Psoas muscle (tissue), 8 donors: ENCODE data around the gene ARHGEF17. TPM values are rescaled to one million over a fixed set of nuclear protein-coding genes. Genes with fewer than 3 reads are reported as not detected.
A peak's percentile ranks its signal among the peaks of the same experiment; 100 is the strongest.

Source experiments
- ATAC-seq, 4 donors: fragments of 200-7000 bp; cut with Tn5 transposase; one replicate each; pipeline ENCODE4 v1.9.1; 2020; ENCODE audit warnings: moderate library complexity in 3 of 4, mild to moderate bottlenecking in 2 of 4
- DNase-seq, 2 donors: peaks; one replicate each; pipeline ENCODE4 v3.0.0-alpha.2; 2020
- H3K27ac ChIP-seq: fragments of 200-600 bp; one replicate; pipeline ENCODE4 v1.8.0; 2022
- H3K27me3 ChIP-seq, 3 donors: fragments of 200-600 bp in 1 of 3; one replicate each; pipeline versions ENCODE4 v1.6.1 to v1.8.0; 2013 to 2022; ENCODE audit warnings: low read length in 2 of 3, mild to moderate bottlenecking in 2 of 3, moderate library complexity in 1 of 3; ENCODE audit not compliant: insufficient read depth in 3 of 3
- H3K36me3 ChIP-seq, 2 donors: fragments of 200-600 bp in 1 of 2; one replicate each; pipeline versions ENCODE4 v1.6.1 to v1.8.0; 2013 to 2022; ENCODE audit warnings: low read depth in 1 of 2, mild to moderate bottlenecking in 1 of 2, moderate library complexity in 1 of 2; ENCODE audit not compliant: insufficient read depth in 1 of 2
- H3K4me1 ChIP-seq: fragments of 200-600 bp; one replicate; pipeline ENCODE4 v1.8.0; 2022
- H3K4me3 ChIP-seq: fragments of 200-600 bp; one replicate; pipeline ENCODE4 v1.8.0; 2022; ENCODE audit warnings: mild to moderate bottlenecking
- H3K9me3 ChIP-seq: fragments of 200-600 bp; one replicate; pipeline ENCODE4 v1.8.0; 2022
- CTCF ChIP-seq: fragments of 200-600 bp; IDR thresholded peaks from one replicate; pipeline ENCODE4 v1.8.0; 2022; ENCODE audit warnings: antibody characterized with exemption
- WGBS, 3 donors: extraction: QIAGEN DNeasy Blood & Tissue Kit; methylation state at CpG; one replicate each; pipeline versions ENCODE4 v1.1.6 to v1.1.7; 2013; 5-methylcytosine and 5-hydroxymethylcytosine counted together
- intact Hi-C, 2 donors: fragments of 100-400 bp; cut with DNase I; formaldehyde crosslinking; loops; one replicate each; pipeline versions ENCODE4 v1.11.0 to v1.14.2; 2022
- polyA plus RNA-seq, 3 donors: library from polyadenylated mRNA; stranded (reverse); fragments of 200-250 nt; gene quantifications; one replicate each; pipeline ENCODE4 v1.2.3, GENCODE V29; 2013
- total RNA-seq, 4 donors: library from RNA; stranded (reverse); fragmentation: NEBNext Ultra II Directional in 2 of 4; extraction: Animal tissue kit (Norgen Biotek cat#: 25700) in 2 of 4; gene quantifications; one replicate each; pipeline versions ENCODE4 v1.2.1 to v1.2.4, GENCODE V29; 2021 to 2023
- donor health status: healthy with polysubstance abuse.
- donor health status: DM: no; HTN: no; CAD: no; lungs with moderate emphysema.
- donor health status: Bipolar disorder and iron deficiency.
- donor health status: healthy.
- donor health status: DM: yes; HTN: yes; CAD: no.
- donor health status: DM: no; HTN: no; CAD: no.
- donor health status: DM: no; HTN: no; CAD: no.
- donor health status: DM: yes; HTN: yes; CAD: no.

The ARHGEF17 gene
- total and polyA plus RNA-seq, 7 donors = 5.7 to 38.4 (median 10.8) TPM

- H3K36me3 ChIP-seq = no peaks in the 10 kb centered on the region
- ATAC-seq (peak; percentile 42 to 80 (median 72)), DNase-seq (peak; percentile 91)
- H3K4me1 ChIP-seq = peaks cover 16% of the 10 kb centered on the region
- H3K27me3 ChIP-seq = peaks cover 0 to 5% (median 4%) of the 10 kb centered on the region in 3 donors
- peak overlapping the region; percentile 82 for H3K27ac ChIP-seq
- intact Hi-C loops = no loop called here
- H3K4me3 ChIP-seq = peak overlapping the region; percentile 80
- 14 to 25% (median 20%) methylated on average over 46 to 78 of the region's 78 CpGs for WGBS, 3 donors
- H3K9me3 ChIP-seq = no peaks in the 10 kb centered on the region
- TF ChIP-seq CTCF = no peak
Observed at GRCh38 chr11:73308961-73309919, 1.2 kb downstream of the ARHGEF17 start.

GRCh38 chr11:73310076-73310475 is 2.0 kb downstream of the ARHGEF17 start:
- Histone ChIP-seq H3K9me3 (no peaks in the 10 kb centered on the region), H3K27ac (peak overlapping the region; percentile 30), H3K27me3 (peaks cover 0 to 5% (median 4%) of the 10 kb centered on the region in 3 donors), H3K4me1 (peaks cover 16% of the 10 kb centered on the region), H3K4me3 (peak overlapping the region; percentile 80), H3K36me3 (no peaks in the 10 kb centered on the region)
- no peak for TF ChIP-seq CTCF
- intact Hi-C loops = no loop called here
- ATAC-seq (no peak), DNase-seq (peak in 1 of 2 donors; percentile 53)
- 82 to 87% (median 86%) methylated on average over 16 of the region's 16 CpGs for WGBS, 3 donors

- no peaks in the 10 kb centered on the region for H3K9me3 ChIP-seq
- peaks cover 16% of the 10 kb centered on the region for H3K4me1 ChIP-seq
- WGBS, 3 donors = 78 to 81% (median 79%) methylated on average over 21 to 22 of the region's 22 CpGs
- H3K27me3 ChIP-seq = peaks cover 0 to 5% (median 4%) of the 10 kb centered on the region in 3 donors
- peak overlapping the region; percentile 80 for H3K4me3 ChIP-seq
- no peaks in the 10 kb centered on the region for H3K36me3 ChIP-seq
- no peak for TF ChIP-seq CTCF
- DNase-seq (peak in 1 of 2 donors; percentile 42), ATAC-seq (no peak)
- peak overlapping the region; percentile 30 for H3K27ac ChIP-seq
- intact Hi-C loops = no loop called here
Observed at GRCh38 chr11:73310661-73311393, 2.8 kb downstream of the ARHGEF17 start.

- intact Hi-C loops = no loop called here
- no peaks in the 10 kb centered on the region for H3K36me3 ChIP-seq
- 76 to 82% (median 79%) methylated on average over 16 to 18 of the region's 18 CpGs for WGBS, 3 donors
- TF ChIP-seq CTCF = no peak
- peaks cover 0 to 5% (median 4%) of the 10 kb centered on the region in 3 donors for H3K27me3 ChIP-seq
- H3K4me1 ChIP-seq = peaks cover 16% of the 10 kb centered on the region
- no peaks in the 10 kb centered on the region for H3K9me3 ChIP-seq
- ATAC-seq (no peak), DNase-seq (peak in 1 of 2 donors; percentile 39)
- H3K4me3 ChIP-seq = peak overlapping the region; percentile 80
- peak overlapping the region; percentile 30 for H3K27ac ChIP-seq
Observed at GRCh38 chr11:73311394-73311869, 3.4 kb downstream of the ARHGEF17 start.
